HL-60 (cell line): ENCODE data around the gene MCM3AP.

Experiments
- GABPA ChIP-seq: IDR thresholded peaks from 2 replicates; pipeline ENCODE4 v1.6.1; 2012; ENCODE audit warnings: low read depth
- POLR2AphosphoS5 ChIP-seq: IDR thresholded peaks from 2 replicates; pipeline ENCODE4 v1.6.1; 2012; ENCODE audit warnings: low read depth
- SPI1 ChIP-seq: IDR thresholded peaks from 2 replicates; pipeline ENCODE4 v1.6.1; 2012; ENCODE audit warnings: low read depth, mild to moderate bottlenecking, borderline replicate concordance
- TF ChIP-seq, protein P1 (sequence below): IDR thresholded peaks from one replicate; pipeline ENCODE4 v1.5.1; 2011; ENCODE audit warnings: low read length, control low read depth, inconsistent platforms; ENCODE audit not compliant: insufficient read depth
- TF ChIP-seq, protein P2 (sequence below): IDR thresholded peaks from 2 replicates; pipeline ENCODE4 v1.6.1; 2012; ENCODE audit warnings: low read depth; ENCODE audit not compliant: insufficient replicate concordance

DNA sequence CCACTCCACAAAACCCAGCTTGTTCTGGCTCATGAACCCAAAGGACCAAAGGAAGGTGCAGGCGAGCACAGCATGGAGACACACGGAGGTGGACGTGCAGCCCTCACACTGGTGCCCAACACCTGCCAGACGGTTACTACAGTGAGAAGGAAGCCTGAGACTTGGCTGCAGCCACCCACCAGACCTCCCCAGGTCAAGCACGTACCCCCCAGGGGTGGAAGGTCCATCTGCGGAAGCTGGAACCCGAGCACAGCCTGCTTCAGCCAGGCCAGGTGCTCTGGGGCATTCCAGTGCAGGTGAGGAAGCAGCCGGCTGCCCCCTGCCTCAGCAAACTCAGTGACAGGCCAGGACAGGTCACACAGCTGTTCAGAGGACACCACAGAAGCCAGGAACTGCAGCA lies 40.8 kb downstream of the MCM3AP start:
- TF ChIP-seq, protein P1, sequence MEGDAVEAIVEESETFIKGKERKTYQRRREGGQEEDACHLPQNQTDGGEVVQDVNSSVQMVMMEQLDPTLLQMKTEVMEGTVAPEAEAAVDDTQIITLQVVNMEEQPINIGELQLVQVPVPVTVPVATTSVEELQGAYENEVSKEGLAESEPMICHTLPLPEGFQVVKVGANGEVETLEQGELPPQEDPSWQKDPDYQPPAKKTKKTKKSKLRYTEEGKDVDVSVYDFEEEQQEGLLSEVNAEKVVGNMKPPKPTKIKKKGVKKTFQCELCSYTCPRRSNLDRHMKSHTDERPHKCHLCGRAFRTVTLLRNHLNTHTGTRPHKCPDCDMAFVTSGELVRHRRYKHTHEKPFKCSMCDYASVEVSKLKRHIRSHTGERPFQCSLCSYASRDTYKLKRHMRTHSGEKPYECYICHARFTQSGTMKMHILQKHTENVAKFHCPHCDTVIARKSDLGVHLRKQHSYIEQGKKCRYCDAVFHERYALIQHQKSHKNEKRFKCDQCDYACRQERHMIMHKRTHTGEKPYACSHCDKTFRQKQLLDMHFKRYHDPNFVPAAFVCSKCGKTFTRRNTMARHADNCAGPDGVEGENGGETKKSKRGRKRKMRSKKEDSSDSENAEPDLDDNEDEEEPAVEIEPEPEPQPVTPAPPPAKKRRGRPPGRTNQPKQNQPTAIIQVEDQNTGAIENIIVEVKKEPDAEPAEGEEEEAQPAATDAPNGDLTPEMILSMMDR, result no peak
- TF ChIP-seq GABPA, result no peak
- TF ChIP-seq, protein P2, sequence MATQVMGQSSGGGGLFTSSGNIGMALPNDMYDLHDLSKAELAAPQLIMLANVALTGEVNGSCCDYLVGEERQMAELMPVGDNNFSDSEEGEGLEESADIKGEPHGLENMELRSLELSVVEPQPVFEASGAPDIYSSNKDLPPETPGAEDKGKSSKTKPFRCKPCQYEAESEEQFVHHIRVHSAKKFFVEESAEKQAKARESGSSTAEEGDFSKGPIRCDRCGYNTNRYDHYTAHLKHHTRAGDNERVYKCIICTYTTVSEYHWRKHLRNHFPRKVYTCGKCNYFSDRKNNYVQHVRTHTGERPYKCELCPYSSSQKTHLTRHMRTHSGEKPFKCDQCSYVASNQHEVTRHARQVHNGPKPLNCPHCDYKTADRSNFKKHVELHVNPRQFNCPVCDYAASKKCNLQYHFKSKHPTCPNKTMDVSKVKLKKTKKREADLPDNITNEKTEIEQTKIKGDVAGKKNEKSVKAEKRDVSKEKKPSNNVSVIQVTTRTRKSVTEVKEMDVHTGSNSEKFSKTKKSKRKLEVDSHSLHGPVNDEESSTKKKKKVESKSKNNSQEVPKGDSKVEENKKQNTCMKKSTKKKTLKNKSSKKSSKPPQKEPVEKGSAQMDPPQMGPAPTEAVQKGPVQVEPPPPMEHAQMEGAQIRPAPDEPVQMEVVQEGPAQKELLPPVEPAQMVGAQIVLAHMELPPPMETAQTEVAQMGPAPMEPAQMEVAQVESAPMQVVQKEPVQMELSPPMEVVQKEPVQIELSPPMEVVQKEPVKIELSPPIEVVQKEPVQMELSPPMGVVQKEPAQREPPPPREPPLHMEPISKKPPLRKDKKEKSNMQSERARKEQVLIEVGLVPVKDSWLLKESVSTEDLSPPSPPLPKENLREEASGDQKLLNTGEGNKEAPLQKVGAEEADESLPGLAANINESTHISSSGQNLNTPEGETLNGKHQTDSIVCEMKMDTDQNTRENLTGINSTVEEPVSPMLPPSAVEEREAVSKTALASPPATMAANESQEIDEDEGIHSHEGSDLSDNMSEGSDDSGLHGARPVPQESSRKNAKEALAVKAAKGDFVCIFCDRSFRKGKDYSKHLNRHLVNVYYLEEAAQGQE, result no peak
- no peak; the same call in 1 of the 2 replicates for TF ChIP-seq POLR2AphosphoS5
- no peak for TF ChIP-seq SPI1
